Stimulated activated CD4-positive, alpha-beta T cell treated with anti-CD3 and anti-CD28 coated beads, Interleukin-4, amount 100 ng/mL, for 24 hours (primary cell): Measurements from ENCODE around the gene STK26.

Experiments used
- DNase-seq: peaks from one replicate; pipeline ENCODE4 v3.0.0-alpha.2; 2020

STK26 gene

GRCh38 chrX:132101206-132101605 is 78.1 kb downstream of the STK26 start:
- no peak for DNase-seq

- no peak for DNase-seq
Observed at GRCh38 chrX:132101799-132102198, 78.7 kb downstream of the STK26 start.

DNA sequence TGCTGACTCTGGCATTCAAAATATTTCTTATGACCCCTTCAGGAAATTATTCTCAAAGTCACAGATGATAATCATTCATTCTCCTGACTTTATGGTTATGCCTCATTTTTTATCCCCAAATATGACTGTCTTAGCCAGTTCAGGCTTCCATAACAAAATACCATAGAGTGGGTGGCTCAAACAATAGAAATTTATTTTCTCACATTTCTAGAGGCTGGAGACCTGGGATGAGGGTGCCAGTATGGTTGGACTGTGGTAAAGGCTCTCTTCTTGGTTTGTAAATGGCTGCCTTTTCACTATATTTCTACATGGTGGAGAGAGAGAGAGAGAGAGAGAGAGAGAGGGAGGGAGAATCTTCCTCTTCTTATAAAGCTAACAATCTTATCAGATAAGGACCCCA is 84.2 kb downstream of the STK26 start:
- no peak for DNase-seq

DNA sequence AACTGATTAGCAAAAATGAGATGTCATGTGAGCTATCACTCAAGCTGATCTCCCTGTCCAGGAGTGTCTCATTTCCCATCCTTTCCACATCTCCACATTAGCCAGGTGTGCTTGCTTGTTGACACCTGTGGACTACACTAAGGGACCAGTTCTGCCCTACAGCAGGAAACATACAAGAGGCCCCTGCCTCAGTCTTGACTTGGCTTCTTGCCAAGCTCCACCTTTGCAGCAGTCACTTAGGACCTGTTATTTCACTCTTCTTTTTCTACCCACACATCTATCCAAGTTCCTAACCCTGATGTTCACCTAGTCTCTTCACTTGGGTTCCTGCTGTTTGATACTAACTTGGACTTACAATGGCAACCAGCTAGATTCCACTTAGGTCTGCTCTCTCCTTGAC is 91.5 kb downstream of the STK26 start:
- no peak for DNase-seq

DNA sequence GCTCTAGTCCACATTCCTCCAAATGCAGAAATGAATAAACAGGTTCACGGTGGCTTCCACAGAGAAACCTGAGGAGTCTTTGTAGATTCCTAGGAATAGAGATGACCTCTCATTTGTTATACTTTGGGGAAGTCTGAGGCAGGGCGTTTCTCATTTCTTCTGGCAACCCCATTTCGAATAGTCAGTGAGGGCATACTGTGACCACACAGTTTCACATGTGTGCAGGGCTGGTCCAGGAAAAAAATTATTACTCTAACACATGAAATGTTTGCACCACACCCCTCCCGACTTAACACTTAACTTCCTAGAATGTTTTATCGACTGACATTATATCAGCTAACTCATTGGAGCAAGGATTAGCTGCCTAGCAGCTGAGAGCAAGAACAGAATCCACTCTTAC is 92.7 kb downstream of the STK26 start:
- DNase-seq, result no peak

DNA sequence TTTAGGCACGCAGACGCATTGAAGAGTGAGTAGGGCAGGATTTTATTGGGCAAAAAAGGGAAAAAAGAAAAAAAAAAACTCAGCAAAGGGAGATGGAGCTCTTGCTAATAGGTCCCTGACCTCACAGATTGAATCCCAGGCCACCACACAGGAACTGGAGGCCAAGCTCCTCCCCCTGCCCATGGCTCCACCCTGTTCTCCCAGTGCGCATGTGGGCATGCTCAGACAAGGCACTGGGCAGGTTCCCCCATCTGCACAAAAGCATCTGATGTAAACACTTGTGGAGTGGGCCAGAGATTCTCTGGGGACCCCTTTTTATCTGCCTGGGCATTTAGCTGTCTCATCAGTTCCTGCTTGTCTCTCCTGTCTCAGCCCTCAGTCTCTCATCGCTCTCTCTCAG is 95.3 kb downstream of the STK26 start:
- no peak for DNase-seq

GRCh38 chrX:132119283-132119682 is 96.2 kb downstream of the STK26 start:
- no peak for DNase-seq

DNA sequence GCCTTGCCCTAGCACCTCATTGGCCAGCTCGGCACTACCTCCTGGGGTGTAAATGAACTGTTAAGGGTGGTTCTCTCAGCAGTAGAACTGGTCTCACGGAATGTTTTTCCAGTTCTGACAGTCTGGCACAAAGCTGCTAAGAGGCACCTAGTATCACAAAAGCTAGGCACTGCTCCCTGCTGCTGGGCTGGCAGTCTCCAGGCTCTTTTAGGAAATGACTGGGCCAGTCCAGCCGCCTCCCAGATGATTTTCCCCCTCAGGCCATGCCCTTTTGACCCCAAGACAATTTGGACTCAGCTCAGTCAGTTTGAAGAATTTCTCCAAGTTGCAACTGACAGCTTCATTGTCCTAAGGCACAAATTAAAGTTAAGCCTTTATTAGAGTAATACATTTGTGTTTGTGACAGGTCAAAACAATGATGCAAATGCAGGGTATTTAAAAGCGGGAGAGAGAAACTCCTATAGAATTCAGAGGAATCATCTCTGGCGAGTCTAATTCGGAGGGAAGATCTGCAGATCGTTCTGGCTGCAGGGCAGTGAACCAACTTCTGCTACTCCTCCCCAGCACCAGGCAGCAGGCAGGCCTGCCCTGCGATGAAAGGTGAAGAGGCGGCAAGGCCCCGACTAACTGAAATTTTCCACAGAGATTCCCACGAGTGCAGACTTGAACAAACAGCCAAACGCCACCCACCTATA is 96.9 kb downstream of the STK26 start:
- no peak for DNase-seq

DNA sequence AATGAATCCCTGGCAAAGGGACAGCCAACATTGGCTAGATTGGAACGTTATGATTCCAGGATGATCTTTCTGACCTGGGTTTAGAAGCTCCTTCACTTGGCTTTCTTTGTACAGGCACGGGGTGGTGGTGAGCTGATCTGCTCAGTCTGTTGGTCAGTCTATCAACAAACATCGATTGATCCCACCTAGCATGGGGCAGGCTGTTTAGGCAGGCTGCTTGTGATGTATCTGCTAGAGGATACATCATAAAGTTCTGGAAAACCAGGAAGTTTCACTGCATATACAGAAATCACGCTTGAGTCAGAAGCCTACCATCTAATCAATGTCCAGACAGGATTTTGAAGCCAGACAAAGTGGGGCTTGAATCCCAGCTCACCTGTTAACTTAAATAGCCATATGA is 97.8 kb downstream of the STK26 start:
- no peak for DNase-seq
